CD14-positive monocyte (primary cell): ENCODE data around the gene PSMD11. TPM values are rescaled to one million over a fixed set of nuclear protein-coding genes. Genes with fewer than 3 reads are reported as not detected.
A peak's percentile ranks its signal among the peaks of the same experiment; 100 is the strongest.

ENCODE experiments used
- DNase-seq, 3 donors: peaks; one replicate each; pipeline ENCODE4 v3.0.0-alpha.2; 2011 to 2022
- H2AFZ ChIP-seq: 2 replicates; pipeline ENCODE4 v1.6.0; 2012; ENCODE audit warnings: mild to moderate bottlenecking, low read depth, low read length, inconsistent platforms; ENCODE audit not compliant: insufficient read depth, poor library complexity, severe bottlenecking
- H3K27ac ChIP-seq, 2 donors: 1 replicate in 1 of 2; 2 replicates in 1 of 2; pipeline ENCODE4 v1.5.1; 2012 to 2013; ENCODE audit warnings: low read length in 2 of 2, control low read depth in 1 of 2, inconsistent platforms in 1 of 2, low read depth in 1 of 2, mild to moderate bottlenecking in 1 of 2
- H3K27me3 ChIP-seq, 2 donors: one replicate each; pipeline versions ENCODE4 v1.6.0 to v1.6.1; 2011 to 2013; ENCODE audit warnings: low read length in 2 of 2; ENCODE audit not compliant: control insufficient read depth in 2 of 2, insufficient read depth in 2 of 2
- H3K36me3 ChIP-seq, 2 donors: replicated peaks in 1 of 2; 1 replicate in 1 of 2; 2 replicates in 1 of 2; pipeline versions ENCODE4 v1.5.1 to v1.6.1; 2012 to 2013; ENCODE audit warnings: low read length in 2 of 2, control low read depth in 1 of 2, inconsistent platforms in 1 of 2, mild to moderate bottlenecking in 1 of 2; ENCODE audit not compliant: insufficient read depth in 2 of 2, control insufficient read depth in 1 of 2
- H3K4me1 ChIP-seq, 2 donors: 1 replicate in 1 of 2; 2 replicates in 1 of 2; pipeline versions ENCODE4 v1.5.1 to v1.6.1; 2012 to 2013; ENCODE audit warnings: low read length in 2 of 2, control low read depth in 1 of 2, inconsistent platforms in 1 of 2, mild to moderate bottlenecking in 1 of 2, moderate library complexity in 1 of 2; ENCODE audit not compliant: insufficient read depth in 2 of 2, control insufficient read depth in 1 of 2
- H3K4me2 ChIP-seq: replicated peaks from 2 replicates; pipeline ENCODE3; 2012; ENCODE audit warnings: low read length, moderate library complexity, mild to moderate bottlenecking; ENCODE audit not compliant: poor library complexity, severe bottlenecking; ENCODE audit errors: extremely low read depth
- H3K4me3 ChIP-seq, 3 experiments: fragments of 200-600 bp in 1 of 3; sonication (generic) in 1 of 3; replicated peaks in 1 of 3; 1 replicate in 2 of 3; 2 replicates in 1 of 3; pipeline ENCODE4 v1.5.1; 2011 to 2013; ENCODE audit warnings: low read length in 3 of 3, mild to moderate bottlenecking in 3 of 3, control low read depth in 2 of 3, low read depth in 2 of 3, inconsistent platforms in 1 of 3, moderate library complexity in 1 of 3
- H3K79me2 ChIP-seq: 2 replicates; pipeline ENCODE4 v1.6.0; 2012; ENCODE audit warnings: mild to moderate bottlenecking, control low read depth, inconsistent platforms, low read length, moderate library complexity; ENCODE audit not compliant: insufficient read depth
- H3K9ac ChIP-seq: 2 replicates; pipeline ENCODE4 v1.6.0; 2017; ENCODE audit warnings: low read length, mild to moderate bottlenecking; ENCODE audit not compliant: insufficient read depth, poor library complexity, severe bottlenecking
- H3K9me3 ChIP-seq, 2 donors: replicated peaks in 1 of 2; 1 replicate in 1 of 2; 2 replicates in 1 of 2; pipeline versions ENCODE4 v1.5.1 to v1.6.1; 2012 to 2013; ENCODE audit warnings: low read length in 2 of 2, control low read depth in 1 of 2; ENCODE audit not compliant: control insufficient read depth in 1 of 2, insufficient read depth in 1 of 2
- H4K20me1 ChIP-seq: 2 replicates; pipeline ENCODE4 v1.6.0; 2012; ENCODE audit warnings: mild to moderate bottlenecking, low read length, control low read depth, moderate library complexity; ENCODE audit not compliant: insufficient read depth
- H3K27ac Mint-ChIP-seq, 7 donors: one replicate each; pipeline ENCODE4 v1.8.0; 2020; ENCODE audit warnings: mild to moderate bottlenecking in 7 of 7, mixed read lengths in 7 of 7, moderate library complexity in 6 of 7, inconsistent platforms in 2 of 7
- H3K27me3 Mint-ChIP-seq, 3 donors: one replicate each; pipeline ENCODE4 v1.8.0; 2021 to 2022; ENCODE audit warnings: low read depth in 3 of 3, mild to moderate bottlenecking in 3 of 3, mixed read lengths in 3 of 3, moderate library complexity in 3 of 3, inconsistent platforms in 1 of 3
- H3K36me3 Mint-ChIP-seq, 2 donors: one replicate each; pipeline ENCODE4 v1.8.0; 2020; ENCODE audit warnings: mixed read lengths in 2 of 2, inconsistent platforms in 1 of 2, mild to moderate bottlenecking in 1 of 2
- H3K4me1 Mint-ChIP-seq: one replicate; pipeline ENCODE4 v1.8.0; 2020; ENCODE audit warnings: mild to moderate bottlenecking, mixed read lengths
- H3K4me3 Mint-ChIP-seq, 2 donors: one replicate each; pipeline ENCODE4 v1.8.0; 2020; ENCODE audit warnings: mild to moderate bottlenecking in 2 of 2, mixed read lengths in 2 of 2, moderate library complexity in 1 of 2
- H3K9me3 Mint-ChIP-seq, 7 donors: one replicate each; pipeline ENCODE4 v1.8.0; 2020 to 2022; ENCODE audit warnings: mixed read lengths in 7 of 7, mild to moderate bottlenecking in 6 of 7, moderate library complexity in 6 of 7, inconsistent platforms in 2 of 7
- WGBS: methylation state at CpG from one replicate; pipeline ENCODE4 v1.1.5; 2013; ENCODE audit warnings: missing lambda C conversion rate; ENCODE audit not compliant: insufficient coverage; 5-methylcytosine and 5-hydroxymethylcytosine counted together
- intact Hi-C, 2 donors: fragments of 100-400 bp; cut with micrococcal nuclease; formaldehyde crosslinking; loops; one replicate each; pipeline versions ENCODE4 v1.15.0 to v1.15.1; 2023
- polyA plus RNA-seq, 3 donors: library from polyadenylated mRNA; depleted of rRNA in 1 of 3; unstranded in 2 of 3; stranded (reverse) in 1 of 3; fragments of 300-500 nt in 2 of 3; fragments of >200 nt in 1 of 3; fragmentation: Illumina TruSeq in 2 of 3; gene quantifications; 1 replicate in 2 of 3; 2 replicates in 1 of 3; pipeline ENCODE4 v1.2.3, GENCODE V29; 2012 to 2021
- TF ChIP-seq, protein P1 (sequence below): fragments of 200-600 bp; IDR thresholded peaks from one replicate; pipeline ENCODE4 v1.8.0; 2022; ENCODE audit warnings: antibody characterized with exemption, mild to moderate bottlenecking

The PSMD11 gene
- polyA plus RNA-seq, 3 donors: 29.9 to 112 (median 91.8) TPM

GRCh38 chr17:32451879-32452278 is 7.6 kb downstream of the PSMD11 start:
- Mint-ChIP-seq H3K4me1 (no peaks in the 10 kb centered on the region), H3K27ac (peak overlapping the region in 1 of 7 donors; percentile 66), H3K27me3 (peaks cover 0 to 3% (median 0%) of the 10 kb centered on the region in 3 donors), H3K4me3 (no peak overlapping the region), H3K9me3 (peaks cover 0 to 1% (median 0%) of the 10 kb centered on the region in 7 donors), H3K36me3 (peaks cover 79 to 96% of the 10 kb centered on the region in 2 donors)
- Histone ChIP-seq H3K79me2 (peaks cover 36% of the 10 kb centered on the region), H2AFZ (no peak overlapping the region), H3K27ac (no peak overlapping the region), H4K20me1 (peaks cover 32% of the 10 kb centered on the region), H3K4me3 (no peak overlapping the region), H3K36me3 (peaks cover 80 to 100% of the 10 kb centered on the region in 2 donors), H3K4me1 (no peaks in the 10 kb centered on the region), H3K9ac (no peak overlapping the region), H3K4me2 (no peak overlapping the region), H3K27me3 (no peaks in the 10 kb centered on the region), H3K9me3 (no peaks in the 10 kb centered on the region)
- DNase-seq: no peak
- TF ChIP-seq, protein P1, sequence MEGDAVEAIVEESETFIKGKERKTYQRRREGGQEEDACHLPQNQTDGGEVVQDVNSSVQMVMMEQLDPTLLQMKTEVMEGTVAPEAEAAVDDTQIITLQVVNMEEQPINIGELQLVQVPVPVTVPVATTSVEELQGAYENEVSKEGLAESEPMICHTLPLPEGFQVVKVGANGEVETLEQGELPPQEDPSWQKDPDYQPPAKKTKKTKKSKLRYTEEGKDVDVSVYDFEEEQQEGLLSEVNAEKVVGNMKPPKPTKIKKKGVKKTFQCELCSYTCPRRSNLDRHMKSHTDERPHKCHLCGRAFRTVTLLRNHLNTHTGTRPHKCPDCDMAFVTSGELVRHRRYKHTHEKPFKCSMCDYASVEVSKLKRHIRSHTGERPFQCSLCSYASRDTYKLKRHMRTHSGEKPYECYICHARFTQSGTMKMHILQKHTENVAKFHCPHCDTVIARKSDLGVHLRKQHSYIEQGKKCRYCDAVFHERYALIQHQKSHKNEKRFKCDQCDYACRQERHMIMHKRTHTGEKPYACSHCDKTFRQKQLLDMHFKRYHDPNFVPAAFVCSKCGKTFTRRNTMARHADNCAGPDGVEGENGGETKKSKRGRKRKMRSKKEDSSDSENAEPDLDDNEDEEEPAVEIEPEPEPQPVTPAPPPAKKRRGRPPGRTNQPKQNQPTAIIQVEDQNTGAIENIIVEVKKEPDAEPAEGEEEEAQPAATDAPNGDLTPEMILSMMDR: no peak
- WGBS: 40% methylated on average over 1 of the region's 2 CpGs
- intact Hi-C loops: no loop called here

GRCh38 chr17:32452281-32452680 is 8.0 kb downstream of the PSMD11 start:
- no peak overlapping the region for H3K27ac ChIP-seq
- peaks cover 82 to 100% of the 10 kb centered on the region in 2 donors for H3K36me3 ChIP-seq
- WGBS: no CpG with 5 or more reads among the region's 1 CpG
- Mint-ChIP-seq H3K9me3 (peaks cover 0 to 1% (median 0%) of the 10 kb centered on the region in 7 donors), H3K27me3 (peaks cover 0 to 3% (median 0%) of the 10 kb centered on the region in 3 donors), H3K4me1 (no peaks in the 10 kb centered on the region), H3K36me3 (peaks cover 78 to 96% of the 10 kb centered on the region in 2 donors), H3K4me3 (no peak overlapping the region), H3K27ac (no peak overlapping the region)
- no peak overlapping the region for H3K4me3 ChIP-seq
- no peaks in the 10 kb centered on the region for H3K27me3 ChIP-seq
- intact Hi-C loops: no loop called here
- peaks cover 32% of the 10 kb centered on the region for H3K79me2 ChIP-seq
- H3K9me3 ChIP-seq: no peaks in the 10 kb centered on the region
- H3K9ac ChIP-seq: no peak overlapping the region
- H3K4me1 ChIP-seq: no peaks in the 10 kb centered on the region
- DNase-seq: no peak
- H3K4me2 ChIP-seq: no peak overlapping the region
- TF ChIP-seq, protein P1: no peak
- H2AFZ ChIP-seq: no peak overlapping the region
- peaks cover 32% of the 10 kb centered on the region for H4K20me1 ChIP-seq
